ELF-1 (cell line): ENCODE results near the gene CADM4.
"Not testable (repeated sequence)": the region's sequence is repeated elsewhere in the genome, so short reads cannot be mapped to it uniquely, and the experiment has no call there.

Experiments
- DNase-seq: peaks from one replicate; pipeline ENCODE4 v3.0.0-alpha.2; 2016; ENCODE audit warnings: low read depth, low spot score

CADM4 gene, protein sequence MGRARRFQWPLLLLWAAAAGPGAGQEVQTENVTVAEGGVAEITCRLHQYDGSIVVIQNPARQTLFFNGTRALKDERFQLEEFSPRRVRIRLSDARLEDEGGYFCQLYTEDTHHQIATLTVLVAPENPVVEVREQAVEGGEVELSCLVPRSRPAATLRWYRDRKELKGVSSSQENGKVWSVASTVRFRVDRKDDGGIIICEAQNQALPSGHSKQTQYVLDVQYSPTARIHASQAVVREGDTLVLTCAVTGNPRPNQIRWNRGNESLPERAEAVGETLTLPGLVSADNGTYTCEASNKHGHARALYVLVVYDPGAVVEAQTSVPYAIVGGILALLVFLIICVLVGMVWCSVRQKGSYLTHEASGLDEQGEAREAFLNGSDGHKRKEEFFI

DNA sequence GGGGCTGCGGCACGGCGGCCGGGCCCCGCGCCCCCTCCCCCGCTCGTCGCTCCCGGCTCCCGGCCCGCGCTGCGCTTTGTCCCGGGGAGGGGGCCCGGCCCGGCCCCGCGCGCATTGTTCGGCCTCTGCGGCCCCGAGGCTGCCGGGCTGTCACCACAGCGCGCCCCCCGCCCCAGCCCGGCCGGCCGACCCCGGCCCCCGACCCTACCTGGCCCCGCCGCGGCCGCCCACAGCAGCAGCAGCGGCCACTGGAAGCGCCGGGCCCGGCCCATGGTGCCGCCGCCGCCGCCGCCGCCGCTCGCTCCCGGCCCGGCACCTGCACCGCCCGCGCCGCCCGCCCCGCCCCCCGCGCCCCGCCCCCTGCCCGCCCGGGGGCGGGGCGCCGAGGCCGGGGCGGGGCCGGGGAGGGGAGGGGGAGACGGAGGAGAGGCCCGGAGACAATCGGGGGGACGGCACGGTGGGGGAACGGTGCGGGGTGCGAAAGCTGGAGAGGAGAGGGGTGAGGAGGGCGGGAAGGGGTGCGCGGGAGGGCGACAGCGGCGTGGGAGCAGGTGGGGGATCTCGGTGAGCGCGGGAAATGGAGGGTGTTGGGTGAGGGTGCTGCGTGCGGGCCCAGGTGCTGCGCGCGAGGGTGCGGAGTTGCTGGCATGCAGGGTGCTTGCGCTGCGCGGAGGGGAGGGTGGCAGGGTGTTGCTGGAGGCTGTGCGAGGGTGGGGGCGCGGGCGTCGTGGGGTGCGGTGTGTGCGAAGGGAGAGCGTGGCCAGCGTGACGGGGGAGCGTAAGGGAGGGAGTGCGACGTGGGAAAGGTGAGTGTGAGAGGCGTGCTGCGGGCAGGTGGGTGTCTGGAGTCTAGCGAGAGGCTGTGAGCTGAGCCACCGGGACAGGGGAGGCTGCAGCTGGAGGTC is at the start of gene CADM4:
Gene CADM4, minus strand, starts transcription at position 332 of the 905 bp plus-strand sequence. Its CDS starts 60 bp downstream, at position 272.
- no peak for DNase-seq

DNA sequence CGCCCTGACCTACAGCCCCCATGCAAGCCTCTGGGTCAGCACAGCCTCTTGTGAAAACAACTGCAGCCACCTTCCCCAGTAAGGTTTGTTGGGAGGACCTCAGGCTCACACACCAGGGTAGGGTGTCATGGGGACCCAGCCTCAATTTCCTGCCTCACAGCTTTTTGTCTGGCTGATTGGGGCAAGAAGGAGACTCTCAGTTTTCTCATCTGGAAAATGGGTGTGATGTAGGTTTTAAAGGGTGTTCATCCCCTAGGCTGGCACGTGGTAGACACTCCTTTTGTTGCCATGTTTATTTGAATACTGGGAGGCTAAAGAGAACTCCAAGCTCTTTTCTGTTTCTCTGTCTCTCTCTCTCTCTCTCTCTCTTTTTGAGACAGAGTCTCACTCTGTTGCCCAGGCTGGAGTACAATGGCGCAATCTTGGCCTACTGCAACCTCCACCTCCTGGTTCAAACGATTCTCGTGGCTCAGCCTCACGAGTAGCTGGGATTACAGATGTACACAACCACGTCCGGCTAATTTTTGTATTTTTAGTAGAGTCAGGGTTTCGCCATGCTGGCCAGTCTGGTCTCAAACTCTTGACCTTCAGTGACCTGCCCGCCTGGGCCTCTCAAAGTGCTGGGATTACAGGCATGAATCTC is 48.5 kb upstream of the CADM4 start:
- no peak for DNase-seq

DNA sequence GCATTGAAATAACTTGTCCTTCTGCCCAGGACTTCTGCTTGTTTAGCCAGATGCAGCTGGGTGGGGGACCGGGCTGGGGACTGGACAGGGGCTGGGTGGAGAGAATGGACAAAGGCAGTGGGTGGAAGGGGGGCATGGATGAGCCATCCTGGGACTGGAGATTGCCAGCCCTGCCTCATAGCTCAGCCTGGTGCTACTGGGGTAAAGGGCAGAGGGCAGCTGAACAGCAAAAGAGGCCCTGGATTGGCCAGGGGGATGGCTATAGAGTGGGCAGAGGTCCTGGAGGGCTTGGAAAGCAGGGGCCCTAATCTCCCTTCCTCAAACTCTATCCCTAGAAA is 48.0 kb upstream of the CADM4 start:
- DNase-seq: no peak

DNA sequence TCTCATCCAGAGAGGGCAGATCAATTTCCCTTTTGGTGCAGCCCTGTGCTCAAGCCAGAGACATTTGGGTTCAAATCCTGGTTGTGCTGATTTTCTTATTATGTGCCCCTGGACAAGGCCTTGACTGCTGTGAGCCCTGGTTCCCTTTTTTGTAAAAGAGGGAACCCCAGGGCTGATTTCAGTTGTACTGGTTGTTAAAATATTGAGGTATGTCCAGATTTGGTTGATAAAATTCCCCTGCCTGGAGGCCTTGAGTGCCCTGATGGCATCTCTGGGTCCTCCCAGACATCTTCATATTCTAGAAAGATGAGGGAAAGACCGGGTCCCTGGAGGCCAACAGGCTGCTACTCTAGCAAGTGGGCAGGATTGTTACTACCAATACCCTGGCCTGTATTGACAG is 44.7 kb upstream of the CADM4 start:
- DNase-seq: no peak

DNA sequence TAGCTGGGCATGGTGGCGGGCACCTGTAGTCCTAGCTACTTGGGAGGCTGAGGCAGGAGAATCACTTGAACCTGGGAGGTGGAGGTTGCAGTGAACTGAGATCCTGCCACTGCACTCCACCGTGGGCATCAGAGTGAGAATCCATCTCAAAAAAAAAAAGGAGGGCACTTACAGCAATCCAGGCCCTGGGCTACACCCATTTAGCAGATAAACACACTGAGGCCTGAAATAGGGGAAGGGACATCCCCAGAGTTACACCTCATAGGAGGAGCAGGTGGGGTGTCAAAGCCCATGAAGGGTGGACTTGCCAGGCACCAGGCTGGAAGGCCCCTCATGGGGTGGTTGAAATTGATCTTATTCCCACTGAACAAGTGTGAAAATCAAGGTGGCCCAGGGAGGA is 44.3 kb upstream of the CADM4 start:
- DNase-seq: no peak

DNA sequence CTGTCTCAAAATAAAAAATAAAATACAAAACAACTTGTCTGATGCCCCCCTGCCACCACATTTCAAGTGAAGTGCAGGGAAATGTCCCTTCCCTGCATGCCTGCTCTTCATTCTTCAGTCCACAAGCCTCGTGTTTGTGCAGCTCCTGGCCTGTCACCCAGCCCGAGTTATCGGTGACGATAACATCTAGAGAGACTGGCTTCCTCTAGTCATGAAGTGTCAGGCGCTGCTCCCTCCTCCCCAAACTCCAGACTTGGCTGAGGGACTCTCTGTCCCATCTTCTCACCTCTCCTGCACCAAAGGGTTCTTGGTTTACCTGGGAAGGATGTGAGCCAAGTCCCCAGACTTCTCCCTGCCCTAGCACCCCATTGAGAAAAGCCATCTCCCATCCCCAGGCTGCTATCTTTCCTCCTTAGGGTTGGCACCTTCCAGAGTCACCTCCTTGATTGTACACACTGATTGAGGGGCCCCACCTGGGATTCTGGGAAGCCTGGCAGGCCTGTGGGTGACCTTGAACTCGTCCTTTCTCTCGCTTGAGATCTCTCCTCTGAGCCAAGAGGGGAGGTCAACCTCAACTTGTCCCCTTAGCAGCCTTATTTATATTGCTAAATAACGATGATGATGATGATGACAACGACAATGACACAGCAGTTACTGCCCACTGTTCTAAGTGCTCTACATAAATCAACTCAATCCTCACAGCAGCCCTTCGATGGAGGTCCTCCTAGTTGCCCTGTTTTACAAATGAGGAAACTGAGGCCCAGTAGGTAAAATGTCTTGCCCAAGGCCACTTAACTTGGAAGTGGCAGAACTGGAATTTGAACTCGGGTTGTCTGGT is 43.4 kb upstream of the CADM4 start:
- DNase-seq: no peak

DNA sequence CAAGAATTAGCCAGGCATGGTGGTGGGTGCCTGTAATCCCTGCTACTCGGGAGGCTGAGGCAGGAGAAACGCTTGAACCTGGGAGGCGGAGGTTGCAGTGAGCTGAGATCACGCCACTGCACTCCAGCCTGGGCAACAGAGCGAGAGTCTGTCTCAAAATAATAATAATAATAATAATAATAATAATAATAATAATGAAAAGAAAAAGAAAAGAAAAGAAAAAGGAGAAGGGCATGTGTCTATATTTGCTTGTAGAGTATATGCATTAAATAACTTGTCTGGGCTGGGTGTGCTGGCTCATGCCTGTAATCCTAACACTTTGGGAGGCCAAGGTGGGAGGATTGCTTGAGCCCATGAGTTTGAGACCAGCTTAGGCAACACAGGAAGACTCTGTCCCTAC is 42.6 kb upstream of the CADM4 start:
- not testable (repeated sequence) for DNase-seq

DNA sequence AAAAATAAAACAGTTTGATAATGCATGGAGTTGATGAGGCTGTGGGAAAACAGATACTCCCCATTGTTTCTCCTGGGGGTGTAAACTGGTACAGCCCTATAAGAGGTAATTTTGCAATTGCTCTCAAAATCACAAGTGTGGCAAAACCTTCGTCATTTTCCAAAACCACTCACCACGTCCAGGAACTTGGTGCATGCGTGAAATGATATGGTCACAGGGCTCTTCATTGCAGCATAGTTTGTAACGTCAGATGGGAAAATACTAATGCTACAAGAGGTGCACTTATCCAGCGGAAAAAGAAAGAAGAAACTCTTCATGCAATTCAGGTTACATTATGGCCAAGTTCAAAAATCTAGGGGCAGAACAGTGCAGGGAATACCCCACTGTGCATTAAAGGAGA is 42.2 kb upstream of the CADM4 start:
- DNase-seq: no peak

DNA sequence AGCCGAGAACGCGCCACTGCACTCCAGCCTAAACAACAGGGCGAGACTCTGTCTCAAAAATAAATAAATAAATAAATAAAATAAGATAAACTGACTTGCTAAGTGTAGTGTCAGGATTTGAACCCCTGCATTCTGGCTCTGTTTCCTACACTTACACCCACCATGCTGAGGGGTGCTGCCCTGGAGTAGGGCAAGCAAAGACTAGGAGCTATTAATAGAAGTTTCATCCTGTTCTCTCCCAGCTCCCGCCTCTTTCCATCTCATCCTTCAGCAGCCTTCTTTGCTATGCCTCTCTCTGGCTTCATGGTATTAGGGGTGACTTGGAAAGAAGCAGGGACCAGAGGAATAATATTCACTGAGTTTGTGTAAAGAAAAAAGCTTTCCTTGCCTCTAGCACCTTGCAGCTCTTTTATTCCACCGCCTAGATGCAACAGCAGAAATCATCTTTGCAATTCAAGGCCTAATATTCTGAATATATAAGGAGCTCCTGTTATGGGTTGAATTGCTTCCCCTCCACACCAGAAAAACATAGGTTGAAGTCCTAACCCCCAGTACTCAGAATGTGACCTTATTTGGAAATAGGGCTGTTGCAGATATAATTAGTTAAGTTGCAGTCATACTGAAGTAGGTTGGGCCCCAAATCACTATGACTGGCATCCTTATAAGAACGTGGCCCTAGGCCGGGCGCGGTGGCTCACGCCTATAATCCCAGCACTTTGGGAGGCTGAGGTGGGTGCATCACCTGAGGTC is 39.0 kb upstream of the CADM4 start:
- no peak for DNase-seq

DNA sequence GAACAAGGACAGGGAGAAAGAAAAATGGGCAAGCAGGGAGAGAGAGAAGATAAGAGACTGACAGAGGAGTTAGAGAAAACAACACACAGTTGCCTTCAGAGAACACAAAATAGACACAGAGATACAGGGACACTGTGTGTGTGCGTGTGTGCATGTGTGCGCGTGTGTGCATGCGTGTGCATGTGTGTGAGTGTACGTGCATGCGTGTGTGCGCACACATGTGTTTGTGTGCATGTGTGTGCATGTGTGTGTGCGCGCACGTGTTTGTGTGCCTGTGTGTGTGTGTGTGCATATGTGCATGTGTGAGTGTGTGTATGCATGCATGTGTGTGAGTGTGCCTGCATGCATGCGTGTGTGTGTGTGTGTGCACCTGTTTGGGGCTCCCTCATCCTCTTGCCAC is 36.3 kb upstream of the CADM4 start:
- no peak for DNase-seq

DNA sequence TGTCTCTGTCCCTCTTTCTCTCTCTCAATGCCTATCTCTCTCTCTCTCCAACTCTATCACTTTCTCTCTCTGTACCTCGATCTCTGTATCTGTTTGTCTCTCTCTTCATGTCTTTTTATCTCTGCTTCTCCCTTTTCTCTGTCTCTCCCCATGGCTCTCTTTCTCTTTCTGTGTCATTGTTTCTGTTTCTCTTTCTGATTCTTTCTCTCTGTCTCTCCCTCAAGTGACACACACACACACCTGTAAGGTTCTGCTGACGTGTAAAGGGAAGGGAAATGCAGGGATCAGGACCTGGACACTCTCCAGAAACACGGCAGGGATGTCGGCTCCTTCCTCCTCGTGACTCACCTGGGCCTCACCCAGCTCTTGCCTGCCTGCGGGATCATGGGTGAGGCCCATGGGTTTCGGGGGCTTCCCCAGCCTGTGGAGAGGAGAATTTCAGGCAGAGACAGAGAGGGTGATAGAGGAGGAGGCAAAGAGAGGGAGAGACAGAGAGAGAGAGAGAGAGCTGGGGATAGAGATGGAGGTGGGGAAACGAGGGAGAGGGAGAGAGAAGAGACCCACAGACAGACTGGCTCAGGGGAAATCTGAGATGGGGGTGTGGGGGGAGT is 35.7 kb upstream of the CADM4 start:
- no peak for DNase-seq

DNA sequence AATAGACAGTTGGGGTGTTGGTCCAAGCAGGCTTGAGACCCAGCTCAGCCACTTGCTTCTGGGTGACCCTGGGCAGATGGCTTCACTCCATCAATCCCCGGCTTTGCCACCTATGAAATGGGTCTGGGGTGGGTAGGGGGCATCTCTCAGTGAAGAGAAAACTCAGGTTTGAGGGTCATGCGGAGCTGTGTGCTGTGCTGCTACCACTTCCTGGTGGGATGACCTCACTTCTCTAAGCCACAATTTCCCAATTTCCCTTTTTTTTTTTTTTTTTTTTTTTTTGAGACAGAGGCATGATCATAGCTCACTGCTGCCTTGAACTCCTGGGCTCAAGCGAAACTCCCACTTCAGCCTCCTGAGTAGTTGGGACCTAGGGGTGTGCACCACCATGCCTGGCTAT is 34.9 kb upstream of the CADM4 start:
- no peak for DNase-seq

DNA sequence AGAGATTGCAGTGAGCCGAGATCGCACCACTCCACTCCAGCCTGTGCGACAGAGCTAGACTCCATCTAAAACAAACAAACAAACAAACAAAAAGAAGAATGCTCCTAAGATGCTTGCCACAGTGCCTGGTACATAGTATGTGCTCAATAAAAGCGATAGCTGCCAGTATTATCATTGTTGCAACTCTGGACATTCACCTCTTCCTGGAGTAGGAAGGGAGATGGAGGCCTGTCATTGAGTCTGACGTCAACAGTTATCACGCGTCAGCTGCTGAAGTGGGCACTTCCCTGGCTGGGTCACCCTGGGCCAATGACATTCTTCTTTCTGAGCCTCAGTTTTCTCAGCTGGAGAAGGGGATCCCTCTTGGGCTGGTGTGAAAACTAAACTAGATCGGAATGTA is 34.5 kb upstream of the CADM4 start:
- no peak for DNase-seq

DNA sequence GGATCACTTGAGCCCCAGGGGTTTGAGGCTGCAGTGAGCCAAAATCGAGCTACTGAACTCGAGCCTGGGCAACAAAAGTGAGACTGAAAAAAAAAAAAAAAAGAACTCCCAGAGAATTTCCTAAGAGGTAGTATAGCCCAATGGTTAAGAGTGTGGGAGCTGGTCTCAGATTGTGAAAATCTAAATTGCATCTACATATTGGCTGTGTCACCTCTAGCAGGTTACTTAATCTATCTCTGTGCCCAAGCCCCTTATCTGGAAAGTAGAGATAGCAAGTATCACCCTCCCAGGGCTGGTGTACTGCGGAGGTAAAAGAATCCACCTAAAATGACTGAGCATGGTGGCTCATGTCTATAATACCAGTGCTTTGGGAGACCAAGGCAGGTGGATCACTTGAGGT is 34.0 kb upstream of the CADM4 start:
- DNase-seq: no peak

DNA sequence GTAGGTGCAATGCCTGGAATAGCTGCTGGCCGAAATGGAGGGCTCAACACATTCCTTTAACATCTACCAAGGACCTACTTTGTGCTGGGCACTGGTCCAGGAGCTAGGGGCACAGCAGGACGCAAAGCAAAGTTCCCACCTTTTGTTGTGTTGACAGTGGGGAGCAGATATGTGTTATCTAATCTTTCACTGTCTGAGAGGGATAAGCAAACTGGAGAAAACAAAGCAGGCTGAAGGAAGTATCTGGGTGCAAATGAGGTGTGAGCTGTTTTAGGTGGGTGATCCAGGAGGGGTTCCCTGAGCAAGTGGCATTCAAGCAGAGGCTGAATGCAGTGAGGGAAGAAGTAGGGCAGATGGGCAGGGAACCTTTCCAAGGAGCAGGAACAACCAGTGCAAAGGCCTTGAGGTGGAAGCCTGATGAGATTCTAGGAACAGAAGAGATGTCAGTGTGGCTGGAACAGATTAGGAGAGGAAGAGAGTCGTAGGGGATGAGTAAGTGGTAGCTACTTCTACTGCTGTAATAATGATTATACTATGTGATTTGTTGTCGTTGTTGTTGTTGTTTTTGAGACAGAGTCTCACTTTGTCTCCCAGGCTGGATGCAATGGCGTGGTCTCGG is 32.5 kb upstream of the CADM4 start:
- peak; percentile 34 for DNase-seq

DNA sequence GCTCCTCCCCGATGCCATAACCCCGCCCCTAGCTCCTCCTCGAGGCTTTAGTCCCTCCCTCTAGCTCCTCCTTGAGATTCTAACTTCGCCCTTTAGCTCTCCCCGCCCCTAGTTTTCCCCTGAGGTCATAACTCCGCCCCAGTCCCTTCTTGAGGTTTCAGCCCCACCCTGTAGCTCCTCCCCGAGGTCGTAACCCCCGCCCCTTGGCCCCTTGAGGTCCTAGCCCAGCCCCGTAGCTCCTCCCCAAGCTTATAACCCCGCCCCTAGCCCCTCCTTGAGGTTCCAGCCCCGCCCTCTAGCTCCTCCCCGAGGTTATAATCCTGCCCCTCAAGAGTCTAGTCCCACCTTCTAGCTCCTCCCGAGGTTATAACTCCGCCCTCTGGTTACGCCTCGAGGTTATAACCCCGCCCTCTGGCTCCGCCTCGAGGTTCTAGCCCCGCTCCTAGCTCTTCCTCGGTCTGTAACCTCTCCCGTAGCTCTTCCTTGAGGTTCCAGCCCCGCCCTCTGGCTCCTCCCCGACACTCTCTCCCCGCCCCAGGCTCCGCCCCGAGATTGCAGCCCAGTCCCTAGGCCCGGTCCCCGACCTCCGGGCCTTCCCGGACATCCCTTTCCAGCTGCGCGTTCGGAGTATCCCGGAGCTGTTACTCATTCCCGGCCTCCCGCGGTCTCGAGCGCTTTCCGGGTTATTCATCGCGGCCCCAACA is 28.9 kb upstream of the CADM4 start:
- peak; percentile 99 for DNase-seq

DNA sequence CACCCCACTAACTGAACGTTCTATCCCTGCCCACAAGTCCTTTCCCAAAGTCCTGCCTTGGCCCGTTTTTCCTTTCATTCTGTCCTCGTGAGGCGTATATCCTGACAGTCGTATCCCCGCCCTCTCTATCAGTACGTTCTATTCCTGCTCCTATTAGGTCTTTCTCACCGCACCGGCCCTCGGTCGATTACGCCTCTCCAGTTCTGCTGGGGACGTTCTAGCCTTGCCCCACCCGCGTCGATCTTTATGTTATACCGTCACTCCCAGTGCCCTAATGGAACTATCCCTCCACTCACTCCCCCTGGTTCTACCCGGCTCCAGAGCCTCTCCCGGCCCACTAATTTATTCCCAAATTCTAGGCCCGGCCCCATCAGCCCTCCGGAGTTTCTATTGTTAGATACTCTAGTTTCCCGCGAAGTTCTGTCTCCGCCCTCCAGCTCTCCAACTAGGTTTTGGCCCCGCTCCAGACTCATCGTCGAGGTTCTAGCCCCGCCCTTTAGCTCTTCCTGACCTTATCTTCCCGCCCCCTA is 28.3 kb upstream of the CADM4 start:
- no peak for DNase-seq

DNA sequence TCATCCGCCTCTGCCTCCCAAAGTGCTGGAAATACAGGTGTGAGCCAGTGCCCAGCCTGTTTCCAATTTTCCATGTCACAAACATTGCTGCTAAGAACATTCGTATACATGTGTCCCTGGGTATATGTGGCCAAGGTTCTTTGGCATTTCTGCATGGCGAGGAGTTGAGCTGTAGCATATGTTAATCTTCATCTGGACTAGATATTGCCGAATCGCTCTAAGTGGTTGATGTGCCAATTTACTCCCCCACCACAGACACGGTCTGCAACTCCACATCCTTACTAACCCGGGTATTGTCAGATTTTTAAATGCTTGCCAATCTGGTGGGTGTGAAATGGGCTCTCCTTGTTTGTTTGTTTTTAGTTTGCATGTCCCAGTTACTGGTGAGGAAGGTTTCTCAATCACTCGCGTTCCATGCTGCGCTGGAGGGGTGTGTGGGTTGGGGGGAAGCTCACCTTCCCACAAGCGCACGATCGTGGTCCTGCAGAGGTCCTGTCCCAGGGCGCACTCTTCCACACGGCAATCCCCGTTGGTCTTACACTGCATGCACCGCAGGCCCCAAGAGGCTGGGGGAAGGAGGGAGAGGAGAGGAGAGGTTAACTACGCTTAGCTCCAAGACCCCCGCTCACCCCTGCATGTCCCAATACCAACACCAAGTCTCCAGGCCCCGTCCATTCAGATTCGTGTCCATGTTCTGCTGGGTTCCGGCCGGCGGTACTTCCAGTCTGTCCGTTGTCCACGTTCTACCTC is 27.7 kb upstream of the CADM4 start:
- DNase-seq: no peak
